DND-41 (cell line): ENCODE results near the gene IGFBP5.

Experiments
- EZH2 ChIP-seq: IDR thresholded peaks from 3 replicates; pipeline ENCODE4 v1.6.1; 2012; ENCODE audit warnings: borderline replicate concordance, low read depth, mild to moderate bottlenecking, moderate library complexity, low read length, inconsistent platforms; ENCODE audit not compliant: severe bottlenecking
- TF ChIP-seq, protein P1 (sequence below): IDR thresholded peaks from 2 replicates; pipeline ENCODE4 v1.5.1; 2012; ENCODE audit warnings: borderline replicate concordance, low read length, moderate library complexity, mild to moderate bottlenecking; ENCODE audit not compliant: poor library complexity, severe bottlenecking; ENCODE audit errors: extremely low read depth

- TF ChIP-seq, protein P1, sequence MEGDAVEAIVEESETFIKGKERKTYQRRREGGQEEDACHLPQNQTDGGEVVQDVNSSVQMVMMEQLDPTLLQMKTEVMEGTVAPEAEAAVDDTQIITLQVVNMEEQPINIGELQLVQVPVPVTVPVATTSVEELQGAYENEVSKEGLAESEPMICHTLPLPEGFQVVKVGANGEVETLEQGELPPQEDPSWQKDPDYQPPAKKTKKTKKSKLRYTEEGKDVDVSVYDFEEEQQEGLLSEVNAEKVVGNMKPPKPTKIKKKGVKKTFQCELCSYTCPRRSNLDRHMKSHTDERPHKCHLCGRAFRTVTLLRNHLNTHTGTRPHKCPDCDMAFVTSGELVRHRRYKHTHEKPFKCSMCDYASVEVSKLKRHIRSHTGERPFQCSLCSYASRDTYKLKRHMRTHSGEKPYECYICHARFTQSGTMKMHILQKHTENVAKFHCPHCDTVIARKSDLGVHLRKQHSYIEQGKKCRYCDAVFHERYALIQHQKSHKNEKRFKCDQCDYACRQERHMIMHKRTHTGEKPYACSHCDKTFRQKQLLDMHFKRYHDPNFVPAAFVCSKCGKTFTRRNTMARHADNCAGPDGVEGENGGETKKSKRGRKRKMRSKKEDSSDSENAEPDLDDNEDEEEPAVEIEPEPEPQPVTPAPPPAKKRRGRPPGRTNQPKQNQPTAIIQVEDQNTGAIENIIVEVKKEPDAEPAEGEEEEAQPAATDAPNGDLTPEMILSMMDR: no peak
- no peak for TF ChIP-seq EZH2
These were observed 4.8 kb upstream of the IGFBP5 start for GRCh38 chr2:216700088-216700567.
